SK-N-SH (cell line): ENCODE data around the gene NRARP. TPM values are rescaled to one million over a fixed set of nuclear protein-coding genes. Genes with fewer than 3 reads are reported as not detected.

ENCODE experiments used
- CTCF ChIA-PET: fragments of 300-600, 350-600 bp; formaldehyde crosslinking; extraction: SDS; loops from one replicate; lab custom pipeline; 2021; lab: Yijun Ruan, JAX
- POLR2A ChIA-PET: fragments of 350-600 bp; sonication (Branson Sonifier 250); formaldehyde crosslinking; extraction: SDS; loops from one replicate; lab custom pipeline; 2020; ENCODE audit warnings: antibody characterized with exemption, inconsistent platforms; lab: Yijun Ruan, JAX
- DNase-seq: peaks from one replicate; pipeline ENCODE4 v3.0.0; 2012
- H2AFZ ChIP-seq: fragments of 200-600 bp; sonication (generic); 2 replicates; pipeline ENCODE4 v1.8.1; 2016; ENCODE audit warnings: antibody characterized with exemption, mild to moderate bottlenecking, low read depth
- H3F3A ChIP-seq: fragments of 200-600 bp; sonication (generic); replicated peaks from 2 replicates; pipeline ENCODE3; 2016; ENCODE audit warnings: antibody characterized with exemption, mild to moderate bottlenecking; ENCODE audit not compliant: insufficient read depth
- H3K27ac ChIP-seq, 2 experiments: fragments of 200-500 bp in 1 of 2; fragments of 200-600 bp in 1 of 2; sonication (Bioruptor generic) in 1 of 2; sonication (generic), shearing (Covaris generic) in 1 of 2; 2 replicates each; pipeline versions ENCODE4 v1.5.1 to v1.6.1; 2014 to 2016; ENCODE audit warnings: low read depth in 2 of 2, inconsistent platforms in 1 of 2, low read length in 1 of 2, mild to moderate bottlenecking in 1 of 2, mixed read lengths in 1 of 2
- H3K27me3 ChIP-seq: fragments of 200-600 bp; sonication (generic), shearing (Covaris generic); 2 replicates; pipeline ENCODE4 v1.6.1; 2016; ENCODE audit warnings: mixed run types; ENCODE audit not compliant: insufficient read depth
- H3K36me3 ChIP-seq, 2 experiments: fragments of 200-500 bp in 1 of 2; fragments of 200-600 bp in 1 of 2; sonication (Bioruptor generic) in 1 of 2; sonication (generic) in 1 of 2; replicated peaks in 1 of 2; 2 replicates each; pipeline versions ENCODE3 to v1.5.1; 2014 to 2016; ENCODE audit warnings: low read length in 1 of 2, mild to moderate bottlenecking in 1 of 2; ENCODE audit not compliant: insufficient read depth in 2 of 2, control insufficient read depth in 1 of 2
- H3K4me1 ChIP-seq, 2 experiments: fragments of 200-500 bp in 1 of 2; fragments of 200-600 bp in 1 of 2; sonication (Bioruptor generic) in 1 of 2; sonication (generic), shearing (Covaris generic) in 1 of 2; 2 replicates each; pipeline versions ENCODE4 v1.5.1 to v1.6.1; 2014 to 2016; ENCODE audit warnings: low read depth in 1 of 2, low read length in 1 of 2, mixed run types in 1 of 2; ENCODE audit not compliant: insufficient read depth in 2 of 2, control insufficient read depth in 1 of 2
- H3K4me2 ChIP-seq: fragments of 200-600 bp; sonication (generic), shearing (Covaris generic); 2 replicates; pipeline ENCODE4 v1.6.1; 2017; ENCODE audit warnings: mixed run types
- H3K4me3 ChIP-seq, 2 experiments: fragments of 200-500 bp in 1 of 2; fragments of 200-600 bp in 1 of 2; sonication (Bioruptor generic) in 1 of 2; sonication (generic), shearing (Covaris generic) in 1 of 2; 2 replicates each; pipeline versions ENCODE4 v1.5.1 to v1.8.1; 2014 to 2016; ENCODE audit warnings: low read depth in 2 of 2, inconsistent platforms in 1 of 2, low read length in 1 of 2, mild to moderate bottlenecking in 1 of 2, mixed read lengths in 1 of 2, moderate library complexity in 1 of 2
- H3K79me2 ChIP-seq: fragments of 200-600 bp; sonication (generic); 2 replicates; pipeline ENCODE4 v1.8.1; 2017; ENCODE audit warnings: mild to moderate bottlenecking; ENCODE audit not compliant: insufficient read depth
- H3K9ac ChIP-seq: fragments of 200-600 bp; sonication (generic); 2 replicates; pipeline ENCODE4 v1.6.1; 2017; ENCODE audit warnings: mixed run types
- H3K9me2 ChIP-seq: fragments of 200-600 bp; sonication (generic); 2 replicates; pipeline ENCODE4 v1.6.1; 2017; ENCODE audit warnings: mixed run types
- H3K9me3 ChIP-seq: fragments of 200-600 bp; sonication (generic); 2 replicates; pipeline ENCODE4 v1.6.1; 2017; ENCODE audit warnings: mixed run types, mild to moderate bottlenecking, moderate library complexity
- H4K20me1 ChIP-seq: fragments of 200-600 bp; sonication (generic); 2 replicates; pipeline ENCODE4 v1.6.1; 2017; ENCODE audit warnings: mild to moderate bottlenecking, mixed run types; ENCODE audit not compliant: insufficient read depth
- CTCF ChIP-seq: fragments of 200-600 bp; sonication (generic); IDR thresholded peaks from 2 replicates; pipeline ENCODE4 v1.6.1; 2017; ENCODE audit warnings: antibody characterized with exemption, mild to moderate bottlenecking, moderate library complexity
- EP300 ChIP-seq, 2 experiments: IDR thresholded peaks; 2 replicates each; pipeline versions ENCODE4 v1.4.0 to v1.6.1; 2012; ENCODE audit warnings: borderline replicate concordance in 1 of 2, low read depth in 1 of 2, low read length in 1 of 2
- EZH2phosphoT487 ChIP-seq: fragments of 200-600 bp; sonication (generic); IDR thresholded peaks from 2 replicates; pipeline ENCODE4 v1.6.1; 2017; ENCODE audit warnings: low read depth, mixed run types, mild to moderate bottlenecking, antibody characterized with exemption, moderate library complexity, borderline replicate concordance
- MEF2A ChIP-seq: IDR thresholded peaks from 2 replicates; pipeline ENCODE4 v1.4.0; 2012; ENCODE audit warnings: low read depth, borderline replicate concordance
- POLR2AphosphoS5 ChIP-seq: IDR thresholded peaks from 2 replicates; pipeline ENCODE4 v1.6.1; 2012; ENCODE audit warnings: low read depth, low read length
- TCF12 ChIP-seq: IDR thresholded peaks from 2 replicates; pipeline ENCODE4 v1.4.0; 2012
- TEAD4 ChIP-seq: IDR thresholded peaks from 2 replicates; pipeline ENCODE4 v1.4.0; 2012; ENCODE audit warnings: mild to moderate bottlenecking, borderline replicate concordance; ENCODE audit not compliant: insufficient read depth
- USF1 ChIP-seq: IDR thresholded peaks from 2 replicates; pipeline ENCODE4 v1.4.0; 2012; ENCODE audit warnings: low read depth, borderline replicate concordance
- YY1 ChIP-seq: IDR thresholded peaks from 2 replicates; pipeline ENCODE4 v1.4.0; 2012; ENCODE audit warnings: low read depth, mild to moderate bottlenecking
- ZBTB33 ChIP-seq: IDR thresholded peaks from 2 replicates; pipeline ENCODE4 v1.4.0; 2012; ENCODE audit warnings: low read depth, borderline replicate concordance
- WGBS: methylation state at CpG from one replicate; pipeline ENCODE4 v1.1.6; 2017; ENCODE audit warnings: low lambda C conversion rate; 5-methylcytosine and 5-hydroxymethylcytosine counted together
- polyA plus RNA-seq, 3 experiments: library from polyadenylated mRNA; depleted of rRNA; stranded (reverse); fragments of >200 nt; gene quantifications; 2 replicates each; pipeline ENCODE4 v1.2.3, GENCODE V29; 2012

Gene NRARP
- polyA plus RNA-seq, 1 of the 3 experiments (the other 2 are of a cell fraction) = 3.9 TPM

- TF ChIP-seq ZBTB33 (no peak), TCF12 (no peak), EZH2phosphoT487 (no peak), MEF2A (no peak), EP300 (IDR thresholded peaks at IDR 0.05; ENCODE audit: borderline replicate concordance in 1 of 2, low read depth in 1 of 2, low read length in 1 of 2) (no peak), USF1 (no peak), YY1 (no peak), CTCF (no peak)
These were observed 48.1 kb downstream of the NRARP start (continued) for GRCh38 chr9:137253717-137254623.

GRCh38 chr9:137252555-137253506 is 49.2 kb downstream of the NRARP start:
- no peak for DNase-seq
- H3K27me3 ChIP-seq = no peaks in the 10 kb centered on the region
- no peak overlapping the region for H3K9ac ChIP-seq
- no peak overlapping the region for H3K4me3 ChIP-seq
- TF ChIP-seq POLR2AphosphoS5 (no peak), TEAD4 (no peak)
- H2AFZ ChIP-seq = no peak overlapping the region
- CTCF ChIA-PET = interaction anchor here (0.8 to 8.2 kb wide), 6 partner anchors 12 to 326 kb away, joined by 3 to 38 read pairs (median 5); partner anchors contain the start of genes DPH7, RNF224 and TUBB4B
- H3K4me1 ChIP-seq = peaks cover 0 to 26% of the 10 kb centered on the region in 2 experiments; a peak in 1 of 4 replicates
- POLR2A ChIA-PET = interaction anchor here (0.9 to 6.6 kb wide), 3 partner anchors 8 to 16 kb away, joined by 3 to 83 read pairs (median 3); partner anchors contain the start of gene TUBB4B
- H3K27ac ChIP-seq = no peak overlapping the region
- H3K9me3 ChIP-seq = no peaks in the 10 kb centered on the region
- no peaks in the 10 kb centered on the region for H3K9me2 ChIP-seq
- H3F3A ChIP-seq = no peaks in the 10 kb centered on the region
- peaks cover 12% of the 10 kb centered on the region; the same call in 1 of the 2 replicates for H4K20me1 ChIP-seq
- WGBS = 96% methylated on average over 30 of the region's 35 CpGs
- no peak overlapping the region for H3K4me2 ChIP-seq
- peaks cover 25% of the 10 kb centered on the region for H3K79me2 ChIP-seq
- H3K36me3 ChIP-seq = peaks cover 0 to 7% of the 10 kb centered on the region in 2 experiments
